ENCODE results near the gene PSEN2.

DNA sequence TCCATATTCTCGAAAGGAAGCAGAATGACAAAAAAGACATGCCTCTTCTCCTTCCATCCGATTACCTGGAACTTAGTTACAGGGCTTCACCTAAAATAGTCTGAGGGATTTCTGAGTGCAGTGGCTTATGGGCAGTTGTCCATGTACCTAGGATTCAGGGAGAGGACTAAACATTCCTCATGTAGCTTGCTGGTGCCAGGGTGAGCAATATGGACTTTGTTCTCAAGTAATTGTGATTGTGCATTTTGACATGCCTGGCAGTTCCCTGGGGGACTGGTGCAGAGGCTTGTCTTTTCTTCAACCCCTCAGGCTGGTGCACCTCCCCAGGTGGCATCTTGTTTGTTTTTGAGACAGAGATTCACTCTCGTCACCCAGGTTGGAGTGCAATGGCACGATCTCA, 6.1 kb upstream of the PSEN2 start:
- TF ChIP-seq CTCF (IDR thresholded peaks at IDR 0.05) (no peak), POLR2A (IDR thresholded peaks at IDR 0.05) (no peak)
